HuH-7.5 (cell line): ENCODE data around the gene PPP2R3B.

Source experiments
- DNase-seq: peaks from one replicate; pipeline ENCODE4 v3.0.0; 2011; ENCODE audit warnings: low spot score

The PPP2R3B gene

GRCh38 chrX:298993-299392 is 87.7 kb downstream of the PPP2R3B start:
- DNase-seq, result no peak

- no peak for DNase-seq
Observed at GRCh38 chrX:295136-295535, 91.6 kb downstream of the PPP2R3B start.

DNA sequence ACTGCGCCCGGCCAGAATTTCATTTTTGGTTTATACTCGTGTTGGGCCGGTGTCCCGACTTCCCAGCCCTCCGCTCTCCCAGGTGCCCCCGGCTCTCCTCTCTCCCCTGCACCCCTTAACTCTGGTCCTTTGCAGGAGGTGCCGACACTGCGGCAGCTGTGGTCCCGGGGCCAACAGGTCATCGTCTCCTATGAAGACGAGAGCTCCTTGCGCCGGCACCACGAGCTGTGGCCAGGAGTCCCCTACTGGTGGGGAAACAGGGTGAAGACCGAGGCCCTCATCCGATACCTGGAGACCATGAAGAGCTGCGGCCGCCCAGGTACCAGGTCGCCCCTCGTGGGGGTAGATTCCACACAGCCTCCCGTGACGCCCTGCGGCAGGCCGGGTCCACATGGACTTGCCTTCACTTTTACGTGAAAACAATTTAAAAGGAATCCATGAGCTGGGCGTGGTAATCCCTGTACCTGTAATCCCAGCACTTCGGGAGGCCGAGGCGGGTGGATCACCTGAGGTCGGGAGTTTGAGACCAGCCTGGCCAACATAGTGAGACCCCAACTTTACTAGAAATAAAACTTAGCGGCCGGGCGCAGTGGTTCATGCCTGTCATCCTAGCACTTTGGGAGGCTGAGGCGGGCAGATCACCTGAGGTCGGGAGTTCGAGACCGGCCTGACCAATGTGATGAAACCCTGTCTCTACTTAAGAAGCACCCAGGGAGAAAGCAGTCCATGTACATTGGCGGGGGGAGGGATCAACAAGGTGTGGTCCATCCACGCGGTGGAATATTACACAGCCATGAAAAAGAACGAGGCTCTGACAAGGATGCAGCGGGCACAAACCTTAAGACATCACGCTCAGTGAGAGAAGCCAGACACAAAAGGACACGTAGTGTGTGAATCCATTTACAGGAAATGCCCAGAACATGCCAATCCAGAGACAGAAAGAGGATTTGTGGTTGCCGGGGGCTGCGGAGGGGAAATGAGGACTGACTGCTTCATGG is 93.5 kb downstream of the PPP2R3B start:
- DNase-seq, result no peak

GRCh38 chrX:291411-291901 is 95.3 kb downstream of the PPP2R3B start:
- no peak for DNase-seq

- DNase-seq, result no peak
Observed at GRCh38 chrX:290476-291166, 96.1 kb downstream of the PPP2R3B start.

- DNase-seq, result no peak
Observed at GRCh38 chrX:288561-288991, 98.1 kb downstream of the PPP2R3B start.

- no peak for DNase-seq
Observed at GRCh38 chrX:287670-288069, 99.0 kb downstream of the PPP2R3B start.

DNA sequence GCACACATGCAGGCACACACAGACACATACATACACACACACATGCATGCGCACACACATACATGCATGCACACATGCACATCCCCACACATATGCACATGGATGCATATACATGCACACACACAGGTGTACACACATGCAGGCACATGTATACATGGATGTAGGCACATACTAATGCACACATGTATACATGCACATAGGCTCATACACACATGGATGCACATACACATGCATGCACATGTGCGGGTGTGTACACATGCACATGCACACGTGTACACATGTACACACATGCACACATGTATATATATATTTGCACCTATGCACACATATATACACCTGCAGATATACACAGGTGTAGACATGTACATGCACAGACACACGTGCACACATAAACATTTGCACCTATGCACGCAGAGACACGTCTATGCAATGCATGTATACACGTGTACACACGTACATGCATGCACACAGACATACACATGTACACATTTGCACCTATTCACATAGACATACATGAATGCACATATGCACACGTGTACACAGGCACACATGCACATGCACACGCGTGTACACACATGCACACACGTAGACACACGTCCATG is 101.5 kb downstream of the PPP2R3B start:
- DNase-seq, result no peak
